GM11168 (cell line): ENCODE measurements around the gene ZBTB46.

Experiments used
- in situ Hi-C: fragments of 300-500 bp; cut with MboI; formaldehyde crosslinking; loops from one replicate; pipeline ENCODE4 v1.12.0; 2022; ENCODE audit warnings: low sequenced_read_pairs; ENCODE audit not compliant: unreplicated experiment

The ZBTB46 gene

DNA sequence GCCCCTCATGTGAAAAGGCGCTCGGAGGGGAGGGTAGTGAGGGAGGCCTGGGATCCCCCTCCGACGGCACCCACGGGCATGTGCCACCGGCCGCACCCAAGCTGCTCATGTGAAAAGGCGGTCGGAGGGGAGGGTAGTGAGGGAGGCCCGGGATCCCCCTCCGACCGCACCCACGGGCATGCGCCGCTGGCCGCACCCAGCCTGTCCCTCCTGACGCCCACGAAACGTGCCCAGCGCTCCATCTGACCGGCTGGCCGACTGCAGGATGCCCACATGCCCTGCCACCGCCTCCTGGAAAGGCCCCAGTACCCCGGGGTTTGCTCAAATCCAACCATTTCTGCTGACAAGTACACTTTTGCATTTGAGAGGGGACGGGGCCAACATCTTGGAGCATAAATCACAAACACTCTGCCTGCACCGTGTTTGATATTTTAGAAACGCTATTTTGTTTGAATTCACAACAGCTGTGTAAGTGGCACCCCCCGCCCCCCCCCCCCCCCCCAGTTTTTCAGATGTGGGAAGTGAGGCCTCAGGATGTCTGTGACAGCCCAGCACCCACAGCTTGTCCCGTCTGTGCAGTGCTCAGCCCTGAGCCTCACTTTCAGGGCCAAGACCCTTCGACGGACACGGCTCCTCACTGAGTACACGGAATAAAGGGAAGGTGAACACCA, 57.4 kb downstream of the ZBTB46 start:
- in situ Hi-C loops, result no loop called here

DNA sequence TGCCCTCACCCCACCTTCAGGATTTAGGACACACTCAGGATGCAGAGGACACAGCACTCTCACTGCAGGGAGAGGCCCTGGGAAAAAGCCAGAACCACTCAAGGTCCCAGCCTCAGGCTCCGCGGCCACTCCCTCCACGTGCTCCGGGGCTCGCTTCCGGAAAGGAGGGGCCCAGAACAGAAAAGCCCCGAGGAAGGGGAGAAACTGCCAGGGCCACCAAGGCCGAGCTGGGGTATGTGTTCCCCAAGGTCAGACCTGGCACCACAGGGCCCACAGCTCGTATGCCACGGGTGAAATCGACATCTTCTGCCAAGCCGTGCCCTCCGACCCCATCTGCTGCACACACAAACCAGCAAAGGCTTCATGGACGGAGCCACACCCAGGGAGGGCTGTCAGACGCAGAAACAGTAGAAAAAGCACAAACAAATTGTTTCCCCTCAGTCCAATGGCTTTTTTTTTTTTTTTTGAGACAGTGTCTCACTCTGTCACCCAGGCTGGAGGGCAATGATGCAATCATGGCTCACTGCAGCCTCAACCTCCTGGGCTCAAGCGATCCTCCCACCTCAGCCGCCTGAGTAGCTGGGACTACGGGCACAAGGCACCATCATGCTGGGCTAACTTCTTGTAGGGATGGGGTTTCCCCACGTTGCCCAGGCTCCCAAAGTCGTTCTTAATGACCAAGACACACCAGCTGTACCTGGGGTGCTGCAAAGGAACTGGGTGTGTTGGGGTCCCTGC, 58.1 kb downstream of the ZBTB46 start:
- in situ Hi-C loops, result no loop called here

DNA sequence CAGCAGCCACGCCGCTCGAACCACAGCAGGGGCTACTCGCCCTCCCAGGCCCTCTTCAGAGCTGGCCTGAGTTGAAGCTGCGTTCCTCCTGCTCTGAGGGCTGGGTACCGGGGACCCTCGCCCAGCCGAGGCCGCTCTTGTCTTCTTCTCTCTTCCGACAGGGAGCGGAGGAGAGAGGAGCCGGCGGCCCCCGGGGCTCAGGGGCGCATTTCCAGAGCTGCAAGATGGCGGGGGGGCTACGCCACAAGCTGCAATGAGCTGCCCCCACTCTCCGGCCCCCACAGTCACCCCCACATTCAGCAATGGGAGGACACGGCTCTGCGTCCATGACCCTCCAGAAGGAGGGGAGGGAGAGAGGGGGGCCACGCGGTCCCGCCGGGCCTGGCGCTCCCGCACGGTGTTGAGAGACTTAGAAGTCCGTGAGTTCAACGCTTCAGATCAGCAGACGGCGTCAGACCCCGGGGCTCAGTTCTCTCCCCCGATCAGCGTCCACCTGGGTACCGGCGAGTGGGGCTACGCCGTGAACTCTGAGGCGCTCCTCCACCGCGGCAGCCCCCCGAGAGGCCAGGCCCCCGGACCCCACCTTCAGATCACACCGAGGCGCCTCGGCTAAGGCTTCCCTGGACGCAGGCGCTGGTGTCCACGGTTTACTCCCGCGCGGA, 59.9 kb downstream of the ZBTB46 start:
- in situ Hi-C loops, result no loop called here

DNA sequence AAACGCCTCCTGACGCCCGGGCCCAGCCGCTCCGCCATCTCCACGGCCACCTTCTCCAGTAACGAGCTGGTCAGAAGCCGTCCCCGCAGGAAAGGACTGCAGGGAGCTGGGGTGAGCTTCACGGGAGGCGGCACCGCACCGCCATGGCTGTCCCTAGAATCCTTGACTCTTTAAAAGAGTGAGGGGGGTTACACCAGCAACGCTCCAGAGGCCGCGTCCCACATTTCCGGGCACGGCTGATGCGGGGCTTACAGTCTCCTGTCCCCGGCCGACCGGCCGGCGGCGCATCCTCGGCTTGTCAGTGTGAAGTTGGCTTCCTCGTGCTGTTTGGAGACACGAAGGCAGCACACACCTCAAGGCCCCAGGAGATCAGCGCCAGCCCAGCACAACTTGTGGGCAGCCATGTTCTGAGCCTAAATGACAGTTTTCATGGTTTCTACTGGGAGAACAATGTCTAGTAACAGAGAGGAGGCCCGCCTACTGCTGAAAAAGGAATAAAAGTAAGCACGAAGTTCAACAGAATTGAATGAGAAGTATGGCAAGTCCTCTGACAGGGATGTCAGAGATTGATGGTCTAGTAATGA, 61.1 kb downstream of the ZBTB46 start:
- in situ Hi-C loops, result no loop called here

DNA sequence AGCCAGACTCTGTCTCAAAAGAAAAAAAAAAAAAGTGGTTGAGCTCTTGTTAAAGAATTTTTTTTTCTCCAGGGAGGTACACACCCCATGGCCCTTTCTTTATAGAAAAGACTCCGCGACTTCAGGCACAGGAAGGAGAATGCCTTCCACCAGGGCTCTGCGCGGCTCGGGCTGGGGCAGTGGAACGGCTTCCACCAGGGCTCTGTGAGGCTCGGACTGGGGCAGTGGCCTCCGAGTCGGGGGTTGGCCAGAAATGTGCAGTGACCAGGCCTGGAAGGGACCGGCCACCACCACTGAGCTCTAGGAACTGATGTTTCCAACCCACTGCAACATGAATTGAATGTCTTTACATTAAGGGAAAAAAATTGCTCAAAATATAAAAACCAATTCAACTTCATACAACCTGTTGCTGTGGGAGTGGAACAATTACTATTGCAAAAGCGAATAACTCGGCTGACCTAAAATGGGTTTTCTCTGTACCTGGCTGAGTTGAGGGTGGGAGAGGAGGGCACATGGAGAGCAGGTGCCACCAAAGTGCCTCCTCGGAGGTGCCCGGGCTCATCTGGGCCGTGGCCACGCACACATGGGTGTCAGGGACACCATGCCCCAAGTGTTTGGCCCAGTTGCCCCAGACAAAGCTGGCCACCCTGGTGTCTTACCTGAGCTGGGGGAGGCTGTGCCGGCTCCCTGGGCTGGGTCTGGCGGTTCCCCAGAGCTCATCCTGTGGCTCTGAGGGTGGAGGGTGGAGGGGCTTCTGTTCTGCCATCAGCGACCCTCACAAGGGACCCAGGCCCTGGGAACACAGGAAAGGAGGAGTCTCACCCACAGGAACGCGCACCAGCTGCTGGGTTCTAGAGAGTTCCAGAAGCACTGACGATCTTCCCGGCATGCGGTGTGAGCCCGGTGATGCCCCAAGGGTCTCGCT, 62.2 kb downstream of the ZBTB46 start:
- in situ Hi-C loops, result no loop called here

DNA sequence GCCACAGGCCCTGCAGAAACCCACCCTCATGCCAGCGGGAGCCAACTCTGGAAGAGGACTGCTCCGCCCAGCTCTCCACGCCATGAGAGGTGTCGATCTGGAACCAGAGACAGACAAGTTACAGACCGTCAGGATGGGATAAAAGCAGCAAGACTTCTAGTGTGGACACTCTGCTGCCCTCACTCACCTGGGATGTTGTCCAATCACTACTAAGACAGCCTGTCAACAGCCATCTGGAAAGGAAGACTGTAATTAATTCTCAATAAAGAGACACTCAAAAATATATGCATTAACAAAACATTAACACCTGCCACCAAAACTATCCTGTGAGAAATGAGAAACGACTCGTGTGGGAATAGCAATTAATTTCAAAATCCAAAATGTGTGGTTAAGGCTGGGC, 63.2 kb downstream of the ZBTB46 start:
- in situ Hi-C loops, result no loop called here

- in situ Hi-C loops, result no loop called here
Measured at GRCh38 chr20:63767456-63767855, 63.6 kb downstream of the ZBTB46 start.

DNA sequence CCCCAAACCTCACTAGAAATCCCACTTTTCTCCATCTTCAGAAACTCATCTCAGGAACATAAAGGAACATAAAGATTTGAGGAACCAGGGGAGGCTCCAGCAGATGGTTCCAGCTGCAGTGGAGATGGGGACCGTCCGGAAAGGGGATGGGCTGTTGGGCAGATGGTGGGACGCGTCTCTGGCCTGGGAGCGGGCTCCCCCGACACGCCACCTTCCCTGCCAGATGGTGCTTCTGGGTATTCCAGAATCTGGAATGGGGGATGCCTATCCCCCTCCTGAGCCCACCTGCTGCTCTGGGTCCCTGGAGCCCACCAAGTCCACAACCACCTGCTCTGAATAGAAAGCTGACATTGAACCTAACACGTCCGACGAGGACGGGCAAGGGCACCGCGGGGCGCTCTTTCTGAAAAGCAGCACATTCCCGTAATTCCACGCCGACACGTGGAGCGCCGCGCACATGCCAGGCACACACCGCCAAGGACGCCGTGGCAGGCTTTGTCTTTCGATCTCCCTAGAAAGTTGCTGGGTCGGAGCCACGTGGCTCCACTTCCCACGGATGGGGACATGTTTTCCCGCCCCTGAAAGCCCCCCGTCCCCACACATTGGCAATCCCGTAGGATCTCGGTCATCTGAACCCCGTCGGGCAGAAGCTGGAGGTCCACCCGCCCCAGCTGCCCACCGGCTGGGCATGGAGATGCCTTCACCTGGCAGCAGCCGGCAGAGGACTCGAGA, 64.2 kb downstream of the ZBTB46 start:
- in situ Hi-C loops, result no loop called here

- in situ Hi-C loops, result no loop called here
Measured at GRCh38 chr20:63765902-63766301, 65.2 kb downstream of the ZBTB46 start.

GRCh38 chr20:63765082-63765873, 65.8 kb downstream of the ZBTB46 start:
- in situ Hi-C loops, result no loop called here

- in situ Hi-C loops, result no loop called here
Measured at GRCh38 chr20:63759377-63759901, 71.6 kb downstream of the ZBTB46 start.

GRCh38 chr20:63758152-63758551, 72.9 kb downstream of the ZBTB46 start:
- in situ Hi-C loops, result no loop called here

GRCh38 chr20:63756648-63756991, 74.4 kb downstream of the ZBTB46 start:
- in situ Hi-C loops, result no loop called here

DNA sequence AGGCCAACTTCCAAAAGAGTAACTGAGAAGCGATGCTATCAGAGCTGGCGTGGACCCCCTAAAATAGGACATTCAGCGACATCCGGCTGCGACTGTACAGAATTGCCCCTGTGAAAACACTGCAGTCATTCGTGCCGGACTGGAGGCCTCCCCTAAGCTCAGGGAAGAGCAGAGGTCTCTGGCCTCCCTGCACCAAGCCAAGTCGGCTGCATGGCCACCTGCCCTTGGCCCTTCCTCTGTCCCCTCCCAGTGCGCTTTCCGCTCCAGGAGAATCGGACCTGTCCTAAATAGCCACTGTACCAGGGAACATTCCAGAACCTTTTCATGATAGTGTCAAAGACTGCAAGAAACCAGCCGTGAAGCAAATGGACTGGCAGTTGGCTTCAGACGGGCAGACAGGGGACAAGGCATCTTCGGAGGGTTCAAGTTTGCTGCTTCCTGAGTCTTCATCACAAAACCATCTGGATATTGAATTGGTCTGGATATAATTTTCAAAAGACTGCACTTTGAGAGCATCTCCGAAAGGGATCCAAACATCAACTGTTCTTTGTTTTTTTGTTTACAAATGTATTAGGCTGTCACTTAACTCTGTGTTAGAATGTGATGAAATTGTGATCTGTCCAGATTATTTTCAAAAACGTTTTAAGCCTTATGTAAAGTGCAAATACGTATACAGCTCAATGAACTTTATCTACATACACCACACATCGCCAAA, 75.0 kb downstream of the ZBTB46 start:
- in situ Hi-C loops, result no loop called here

GRCh38 chr20:63754008-63754407, 77.1 kb downstream of the ZBTB46 start:
- in situ Hi-C loops, result no loop called here

GRCh38 chr20:63753381-63753780, 77.7 kb downstream of the ZBTB46 start:
- in situ Hi-C loops, result no loop called here

GRCh38 chr20:63752411-63753101, 78.5 kb downstream of the ZBTB46 start:
- in situ Hi-C loops, result no loop called here
